Pons (tissue), 1 donor: Measurements from ENCODE around the gene GJB6.
"Not testable (repeated sequence)": the region's sequence is repeated elsewhere in the genome, so short reads cannot be mapped to it uniquely, and the experiment has no call there.

Experiments
- DNase-seq: peaks from one replicate; pipeline ENCODE4 v3.0.0-alpha.2; 2016; ENCODE audit warnings: low spot score

Gene GJB6

GRCh38 chr13:20231839-20232555 lies at the start of gene GJB6:
Gene GJB6 (minus strand): TSS chr13:20232319. CDS start chr13:20223480, 8,839 bp downstream.
- DNase-seq = no peak

- not testable (repeated sequence) for DNase-seq
Measured at GRCh38 chr13:20276901-20277300, 44.8 kb upstream of the GJB6 start.

- DNase-seq = no peak
Measured at GRCh38 chr13:20274466-20274865, 42.3 kb upstream of the GJB6 start.

GRCh38 chr13:20272588-20273171 lies 40.6 kb upstream of the GJB6 start:
- no peak for DNase-seq

GRCh38 chr13:20272104-20272503 lies 40.0 kb upstream of the GJB6 start:
- no peak for DNase-seq

- DNase-seq = no peak
Measured at GRCh38 chr13:20271441-20271840, 39.3 kb upstream of the GJB6 start.

GRCh38 chr13:20270163-20270865 lies 38.2 kb upstream of the GJB6 start:
- no peak for DNase-seq

GRCh38 chr13:20264271-20265018 lies 32.3 kb upstream of the GJB6 start:
- DNase-seq = no peak

- DNase-seq = no peak
Measured at GRCh38 chr13:20263393-20264044, 31.4 kb upstream of the GJB6 start.

GRCh38 chr13:20258963-20259288 lies 26.8 kb upstream of the GJB6 start:
- DNase-seq = no peak

- no peak for DNase-seq
Measured at GRCh38 chr13:20258208-20258962, 26.3 kb upstream of the GJB6 start.

GRCh38 chr13:20254076-20254475 lies 22.0 kb upstream of the GJB6 start:
- DNase-seq = no peak

- DNase-seq = no peak
Measured at GRCh38 chr13:20249913-20250312, 17.8 kb upstream of the GJB6 start.

GRCh38 chr13:20247963-20248362 lies 15.8 kb upstream of the GJB6 start:
- no peak for DNase-seq

- no peak for DNase-seq
Measured at GRCh38 chr13:20247403-20247802, 15.3 kb upstream of the GJB6 start.

GRCh38 chr13:20241593-20241992 lies 9.5 kb upstream of the GJB6 start:
- DNase-seq = no peak

- DNase-seq = no peak
Measured at GRCh38 chr13:20239748-20240147, 7.6 kb upstream of the GJB6 start.

- DNase-seq = no peak
Measured at GRCh38 chr13:20232556-20233277, 598 bp upstream of the GJB6 start.

GRCh38 chr13:20230913-20231838 lies 943 bp downstream of the GJB6 start:
- peak; percentile 30 for DNase-seq

- no peak for DNase-seq
Measured at GRCh38 chr13:20227730-20228129, 4.4 kb downstream of the GJB6 start.
